HepG2 (cell line): ENCODE data around the gene HSPB6. TPM values are rescaled to one million over a fixed set of nuclear protein-coding genes. Genes with fewer than 3 reads are reported as not detected.
A peak's percentile ranks its signal among the peaks of the same experiment; 100 is the strongest.

ENCODE experiments used
- ATAC-seq: fragments of 200-7000 bp; cut with Tn5 transposase; 3 replicates; pipeline ENCODE4 v1.9.1; 2020; ENCODE audit warnings: mild to moderate bottlenecking, moderate library complexity
- BruUV-seq: library from RNA; stranded (reverse); fragments of 400-500 nt; replicated peaks from 2 replicates; lab custom pipeline; 2021; lab: Mats Ljungman, UMichigan
- CTCF ChIA-PET: fragments of 300-600 bp; formaldehyde crosslinking; extraction: SDS; loops from one replicate; lab custom pipeline; 2021; ENCODE audit warnings: low total read pairs, inconsistent platforms, low intra/inter-chr PET ratio; lab: Yijun Ruan, JAX
- POLR2A ChIA-PET: fragments of 350-600 bp; sonication (Branson Sonifier 250); formaldehyde crosslinking; loops from one replicate; lab custom pipeline; 2020; ENCODE audit warnings: antibody characterized with exemption, inconsistent platforms; lab: Yijun Ruan, JAX
- DNase-seq: peaks from one replicate; pipeline ENCODE4 v3.0.0-alpha.2; 2015; ENCODE audit warnings: low spot score
- FAIRE-seq: peaks from 3 replicates; lab custom pipeline; 2011; peaks lifted over from hg19 to GRCh38; lab: Jason Lieb, UNC
- H2AFZ ChIP-seq: one replicate; pipeline ENCODE4 v1.6.1; 2011; ENCODE audit warnings: low read length, inconsistent platforms
- H3K27ac ChIP-seq: fragments of 300-600 bp; 3 replicates; pipeline ENCODE4 v1.8.0; 2011; ENCODE audit warnings: mixed run types, mild to moderate bottlenecking, mixed read lengths, low read length, inconsistent platforms; ENCODE audit not compliant: insufficient read depth; ENCODE audit errors: extremely low read length
- H3K27me3 ChIP-seq, 2 experiments: fragments of 200-600 bp in 1 of 2; 2 replicates in 1 of 2; 3 replicates in 1 of 2; pipeline versions ENCODE4 v1.6.0 to v1.8.0; 2011; ENCODE audit warnings: low read length in 2 of 2, mild to moderate bottlenecking in 2 of 2, moderate library complexity in 2 of 2, inconsistent platforms in 1 of 2; ENCODE audit not compliant: insufficient read depth in 2 of 2, control insufficient read depth in 1 of 2
- H3K36me3 ChIP-seq, 2 experiments: fragments of 200-600 bp in 1 of 2; replicated peaks in 1 of 2; 2 replicates in 1 of 2; 3 replicates in 1 of 2; pipeline versions ENCODE4 v1.5.1 to v1.8.0; 2011; ENCODE audit warnings: low read length in 2 of 2, inconsistent platforms in 1 of 2; ENCODE audit not compliant: insufficient read depth in 2 of 2, control insufficient read depth in 1 of 2
- H3K4me1 ChIP-seq: 2 replicates; pipeline ENCODE4 v1.5.1; 2012; ENCODE audit warnings: low read length, inconsistent platforms; ENCODE audit not compliant: insufficient read depth
- H3K4me2 ChIP-seq: 2 replicates; pipeline ENCODE4 v1.6.0; 2011; ENCODE audit warnings: low read depth, low read length, inconsistent platforms
- H3K4me3 ChIP-seq, 3 experiments: fragments of 200-600 bp in 1 of 3; sonication (generic), shearing (Covaris generic) in 1 of 3; replicated peaks in 1 of 3; 2 replicates each; pipeline ENCODE4 v1.5.1; 2011 to 2016; ENCODE audit warnings: low read length in 3 of 3, inconsistent platforms in 2 of 3, low read depth in 2 of 3, mild to moderate bottlenecking in 2 of 3, control low read depth in 1 of 3, mixed read lengths in 1 of 3; ENCODE audit not compliant: insufficient read depth in 1 of 3
- H3K79me2 ChIP-seq: one replicate; pipeline ENCODE4 v1.6.1; 2011; ENCODE audit warnings: low read length, inconsistent platforms; ENCODE audit not compliant: insufficient read depth
- H3K9ac ChIP-seq: 2 replicates; pipeline ENCODE4 v1.6.0; 2011; ENCODE audit warnings: mild to moderate bottlenecking, low read depth, low read length, inconsistent platforms; ENCODE audit not compliant: insufficient read depth
- H3K9me3 ChIP-seq: 2 replicates; pipeline ENCODE4 v1.5.1; 2012; ENCODE audit warnings: mild to moderate bottlenecking, low read length
- H4K20me1 ChIP-seq: 2 replicates; pipeline ENCODE4 v1.6.0; 2011; ENCODE audit warnings: inconsistent platforms, mild to moderate bottlenecking, low read length, moderate library complexity; ENCODE audit not compliant: insufficient read depth
- CREB1 ChIP-seq, 2 experiments: fragments of 450-650 bp in 1 of 2; IDR thresholded peaks; 2 replicates each; pipeline ENCODE4 v1.6.1; 2016 to 2017; ENCODE audit warnings: control low read depth in 1 of 2, mild to moderate bottlenecking in 1 of 2, missing compliant biosample characterization in 1 of 2, missing genetic modification characterization in 1 of 2
- EEA1 ChIP-seq: sonication (generic); formaldehyde crosslinking; IDR thresholded peaks from 2 replicates; pipeline ENCODE4 v1.5.1; 2020; ENCODE audit warnings: mild to moderate bottlenecking, missing genetic modification reagents, borderline replicate concordance
- GABPA ChIP-seq, 2 experiments: IDR thresholded peaks; 2 replicates each; pipeline ENCODE4 v1.6.1; 2011 to 2016; ENCODE audit warnings: low read depth in 2 of 2, low read length in 1 of 2, missing biosample characterization in 1 of 2, missing genetic modification characterization in 1 of 2
- HMGA1 ChIP-seq: sonication (generic); formaldehyde crosslinking; conservative IDR thresholded peaks from 2 replicates; pipeline ENCODE4 v1.4.0; 2020; ENCODE audit warnings: missing genetic modification reagents
- HNF4A ChIP-seq: sonication (generic); formaldehyde crosslinking; IDR thresholded peaks from 2 replicates; pipeline ENCODE4 v1.4.0; 2020; ENCODE audit warnings: missing genetic modification reagents
- KDM3A ChIP-seq: IDR thresholded peaks from 2 replicates; pipeline ENCODE4 v1.6.1; 2018; ENCODE audit warnings: low read depth, missing compliant biosample characterization
- SMARCC2 ChIP-seq: fragments of 450-650 bp; IDR thresholded peaks from 2 replicates; pipeline ENCODE4 v1.6.1; 2017; ENCODE audit warnings: antibody characterized with exemption, mild to moderate bottlenecking
- YEATS2 ChIP-seq: sonication (generic); formaldehyde crosslinking; IDR thresholded peaks from 2 replicates; pipeline ENCODE4 v1.4.0; 2020; ENCODE audit warnings: missing genetic modification reagents, borderline replicate concordance
- ZNF160 ChIP-seq: sonication (generic); formaldehyde crosslinking; IDR thresholded peaks from 2 replicates; pipeline ENCODE4 v1.8.0; 2022; ENCODE audit warnings: mild to moderate bottlenecking, inconsistent platforms, missing genetic modification reagents
- ZNF550 ChIP-seq: sonication (generic); formaldehyde crosslinking; IDR thresholded peaks from 2 replicates; pipeline ENCODE4 v1.4.0; 2020; ENCODE audit warnings: mild to moderate bottlenecking, missing genetic modification reagents, borderline replicate concordance
- ZNF761 ChIP-seq: sonication (generic); formaldehyde crosslinking; conservative IDR thresholded peaks from 2 replicates; pipeline ENCODE4 v1.4.0; 2020; ENCODE audit warnings: mild to moderate bottlenecking, missing genetic modification reagents
- WGBS: methylation state at CpG from one replicate; pipeline ENCODE4 v1.1.6; 2017; ENCODE audit warnings: low lambda C conversion rate; 5-methylcytosine and 5-hydroxymethylcytosine counted together
- in situ Hi-C: cut with HindIII; loops from 2 replicates; pipeline ENCODE4 v1.10.0; 2017; ENCODE audit warnings: low pct_unique_long_range_greater_than_20kb; ENCODE audit not compliant: extremely low pct_ligation_motif_present
- intact Hi-C: fragments of 100-400 bp; cut with micrococcal nuclease; formaldehyde crosslinking; loops from one replicate; pipeline ENCODE4 v1.10.0; 2022; ENCODE audit not compliant: unreplicated experiment
- polyA plus RNA-seq, 8 experiments: library from polyadenylated mRNA; depleted of rRNA in 3 of 8; stranded (reverse) in 7 of 8; unstranded in 1 of 8; fragments of >200 nt; fragmentation: Illumina TruSeq in 4 of 8; extraction: Trizol in 4 of 8; gene quantifications; 2 replicates each; pipeline versions ENCODE4 v1.2.1 to v1.2.3, GENCODE V29; 2011 to 2016; ENCODE audit warnings: low read depth in 4 of 8, missing spikeins in 1 of 8, mixed read lengths in 1 of 8; ENCODE audit not compliant: insufficient read depth in 1 of 8
- total RNA-seq, 5 experiments: library from RNA; depleted of rRNA; stranded (reverse); fragments of >200 nt; fragmentation: Illumina TruSeq; extraction: Trizol; gene quantifications; 2 replicates each; pipeline ENCODE4 v1.2.3, GENCODE V29; 2016; ENCODE audit warnings: low read depth in 1 of 5
- TF ChIP-seq, protein P1 (sequence below): sonication (generic); formaldehyde crosslinking; IDR thresholded peaks from 2 replicates; pipeline ENCODE4 v1.8.1; 2023; ENCODE audit warnings: mild to moderate bottlenecking, inconsistent platforms, moderate library complexity, missing genetic modification reagents, borderline replicate concordance
- TF ChIP-seq, protein P2 (sequence below): sonication (generic); formaldehyde crosslinking; IDR thresholded peaks from one replicate; pipeline ENCODE4 v1.5.1; 2020; ENCODE audit warnings: mild to moderate bottlenecking, missing genetic modification reagents; ENCODE audit errors: not compliant biosample characterization
- TF ChIP-seq, protein P3 (sequence below): IDR thresholded peaks from 2 replicates; pipeline ENCODE4 v1.6.1; 2018; ENCODE audit warnings: missing genetic modification reagents

HSPB6 gene
- total and polyA plus RNA-seq, 2 of the 13 experiments (the other 11 are each of a cell fraction or from before 2014, with no cell fraction given): 0.18 TPM; not detected in 1

DNA sequence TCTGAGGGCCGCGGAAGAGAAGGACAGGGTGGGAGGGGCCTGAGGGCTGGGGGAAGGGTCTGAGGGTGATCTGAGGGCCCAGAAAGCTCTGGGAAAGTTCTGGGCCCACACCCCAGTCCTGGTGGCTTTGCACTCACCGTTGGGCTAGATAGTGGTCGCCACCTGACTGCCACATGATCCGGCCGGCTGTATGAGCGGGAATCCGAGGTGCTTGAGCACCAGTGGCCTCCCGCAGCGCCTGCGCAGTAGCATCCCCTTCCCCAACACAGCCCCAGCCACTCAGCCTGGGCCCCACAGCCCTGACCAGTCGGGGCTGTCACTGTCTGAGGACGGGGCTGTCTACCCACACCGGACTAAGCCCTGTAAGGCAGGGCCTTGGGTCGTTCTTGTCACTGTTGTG, 40.8 kb upstream of the HSPB6 start:
- peaks cover 0 to 2% of the 10 kb centered on the region in 2 experiments; a peak in 1 of 5 replicates for H3K36me3 ChIP-seq
- 0% methylated on average over 2 of the region's 15 CpGs for WGBS
- BruUV-seq: no TSS peak
- H3K4me2 ChIP-seq: peak overlapping the region; percentile 55
- H3K4me1 ChIP-seq: peaks cover 29% of the 10 kb centered on the region
- H3K79me2 ChIP-seq: no peaks in the 10 kb centered on the region
- H3K9ac ChIP-seq: 0 out of 2 replicates have a peak overlapping the region, but pooled peaks have one; percentile 29
- in situ Hi-C loops (no loop called here), intact Hi-C loops (no loop called here)
- H3K4me3 ChIP-seq: peak overlapping the region in 2 of 3 experiments; percentile 3 to 48; a peak in 1 of 6 replicates
- no peaks in the 10 kb centered on the region for H3K9me3 ChIP-seq
- FAIRE-seq (no peak), ATAC-seq (peak; percentile 69), DNase-seq (no peak)
- peaks cover 0 to 4% of the 10 kb centered on the region in 2 experiments; a peak in 2 of 5 replicates for H3K27me3 ChIP-seq
- no peaks in the 10 kb centered on the region for H4K20me1 ChIP-seq
- CTCF ChIA-PET: no interaction called here
- H2AFZ ChIP-seq: no peak overlapping the region
- POLR2A ChIA-PET: no interaction called here
- no peak overlapping the region for H3K27ac ChIP-seq
- TF ChIP-seq KDM3A: no peak
- TF ChIP-seq CREB1 (IDR thresholded peaks at IDR 0.05): no peak
- TF ChIP-seq CREB1 (CRISPR knock-in tag; IDR thresholded peaks at IDR 0.05): no peak
- TF ChIP-seq, protein P1, sequence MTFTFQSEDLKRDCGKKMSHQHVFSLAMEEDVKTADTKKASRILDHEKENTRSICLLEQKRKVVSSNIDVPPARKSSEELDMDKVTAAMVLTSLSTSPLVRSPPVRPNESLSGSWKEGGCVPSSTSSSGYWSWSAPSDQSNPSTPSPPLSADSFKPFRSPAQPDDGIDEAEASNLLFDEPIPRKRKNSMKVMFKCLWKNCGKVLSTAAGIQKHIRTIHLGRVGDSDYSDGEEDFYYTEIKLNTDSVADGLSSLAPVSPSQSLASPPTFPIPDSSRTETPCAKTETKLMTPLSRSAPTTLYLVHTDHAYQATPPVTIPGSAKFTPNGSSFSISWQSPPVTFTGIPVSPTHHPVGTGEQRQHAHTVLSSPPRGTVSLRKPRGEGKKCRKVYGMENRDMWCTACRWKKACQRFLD: no peak
- TF ChIP-seq GABPA (IDR thresholded peaks at IDR 0.05; ENCODE audit: low read depth, low read length): no peak
- no peak for TF ChIP-seq GABPA (CRISPR knock-in tag; IDR thresholded peaks at IDR 0.05; ENCODE audit: low read depth)
- no peak for TF ChIP-seq ZNF761
- TF ChIP-seq ZNF160: no peak
- no peak for TF ChIP-seq HNF4A
- 0 out of 2 replicates have a peak, but pooled peaks have one; percentile 43 for TF ChIP-seq EEA1 (CRISPR knock-in tag)
- TF ChIP-seq SMARCC2: no peak
- TF ChIP-seq YEATS2 (CRISPR knock-in tag): no peak
- TF ChIP-seq, protein P2, sequence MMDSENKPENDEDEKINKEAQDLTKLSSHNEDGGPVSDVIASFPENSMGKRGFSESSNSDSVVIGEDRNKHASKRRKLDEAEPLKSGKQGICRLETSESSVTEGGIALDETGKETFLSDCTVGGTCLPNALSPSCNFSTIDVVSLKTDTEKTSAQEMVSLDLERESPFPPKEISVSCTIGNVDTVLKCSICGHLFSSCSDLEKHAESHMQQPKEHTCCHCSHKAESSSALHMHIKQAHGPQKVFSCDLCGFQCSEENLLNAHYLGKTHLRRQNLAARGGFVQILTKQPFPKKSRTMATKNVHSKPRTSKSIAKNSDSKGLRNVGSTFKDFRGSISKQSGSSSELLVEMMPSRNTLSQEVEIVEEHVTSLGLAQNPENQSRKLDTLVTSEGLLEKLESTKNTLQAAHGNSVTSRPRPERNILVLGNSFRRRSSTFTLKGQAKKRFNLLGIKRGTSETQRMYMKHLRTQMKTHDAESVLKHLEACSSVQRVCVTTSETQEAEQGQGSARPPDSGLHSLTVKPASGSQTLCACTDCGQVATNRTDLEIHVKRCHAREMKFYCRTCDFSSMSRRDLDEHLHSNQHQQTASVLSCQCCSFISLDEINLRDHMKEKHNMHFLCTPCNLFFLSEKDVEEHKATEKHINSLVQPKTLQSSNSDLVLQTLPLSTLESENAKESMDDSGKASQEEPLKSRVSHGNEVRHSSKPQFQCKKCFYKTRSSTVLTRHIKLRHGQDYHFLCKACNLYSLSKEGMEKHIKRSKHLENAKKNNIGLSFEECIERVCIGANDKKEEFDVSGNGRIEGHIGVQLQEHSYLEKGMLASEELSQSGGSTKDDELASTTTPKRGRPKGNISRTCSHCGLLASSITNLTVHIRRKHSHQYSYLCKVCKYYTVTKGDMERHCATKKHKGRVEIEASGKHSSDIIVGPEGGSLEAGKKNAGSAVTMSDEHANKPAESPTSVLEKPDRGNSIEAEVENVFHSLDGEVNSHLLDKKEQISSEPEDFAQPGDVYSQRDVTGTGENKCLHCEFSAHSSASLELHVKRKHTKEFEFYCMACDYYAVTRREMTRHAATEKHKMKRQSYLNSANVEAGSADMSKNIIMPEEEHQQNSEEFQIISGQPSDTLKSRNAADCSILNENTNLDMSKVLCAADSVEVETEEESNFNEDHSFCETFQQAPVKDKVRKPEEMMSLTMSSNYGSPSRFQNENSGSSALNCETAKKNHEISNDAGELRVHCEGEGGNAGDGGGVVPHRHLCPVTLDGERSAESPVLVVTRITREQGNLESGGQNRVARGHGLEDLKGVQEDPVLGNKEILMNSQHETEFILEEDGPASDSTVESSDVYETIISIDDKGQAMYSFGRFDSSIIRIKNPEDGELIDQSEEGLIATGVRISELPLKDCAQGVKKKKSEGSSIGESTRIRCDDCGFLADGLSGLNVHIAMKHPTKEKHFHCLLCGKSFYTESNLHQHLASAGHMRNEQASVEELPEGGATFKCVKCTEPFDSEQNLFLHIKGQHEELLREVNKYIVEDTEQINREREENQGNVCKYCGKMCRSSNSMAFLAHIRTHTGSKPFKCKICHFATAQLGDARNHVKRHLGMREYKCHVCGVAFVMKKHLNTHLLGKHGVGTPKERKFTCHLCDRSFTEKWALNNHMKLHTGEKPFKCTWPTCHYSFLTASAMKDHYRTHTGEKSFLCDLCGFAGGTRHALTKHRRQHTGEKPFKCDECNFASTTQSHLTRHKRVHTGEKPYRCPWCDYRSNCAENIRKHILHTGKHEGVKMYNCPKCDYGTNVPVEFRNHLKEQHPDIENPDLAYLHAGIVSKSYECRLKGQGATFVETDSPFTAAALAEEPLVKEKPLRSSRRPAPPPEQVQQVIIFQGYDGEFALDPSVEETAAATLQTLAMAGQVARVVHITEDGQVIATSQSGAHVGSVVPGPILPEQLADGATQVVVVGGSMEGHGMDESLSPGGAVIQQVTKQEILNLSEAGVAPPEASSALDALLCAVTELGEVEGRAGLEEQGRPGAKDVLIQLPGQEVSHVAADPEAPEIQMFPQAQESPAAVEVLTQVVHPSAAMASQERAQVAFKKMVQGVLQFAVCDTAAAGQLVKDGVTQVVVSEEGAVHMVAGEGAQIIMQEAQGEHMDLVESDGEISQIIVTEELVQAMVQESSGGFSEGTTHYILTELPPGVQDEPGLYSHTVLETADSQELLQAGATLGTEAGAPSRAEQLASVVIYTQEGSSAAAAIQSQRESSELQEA (CRISPR knock-in tag): no peak
- no peak for TF ChIP-seq HMGA1 (CRISPR knock-in tag)
- TF ChIP-seq, protein P3, sequence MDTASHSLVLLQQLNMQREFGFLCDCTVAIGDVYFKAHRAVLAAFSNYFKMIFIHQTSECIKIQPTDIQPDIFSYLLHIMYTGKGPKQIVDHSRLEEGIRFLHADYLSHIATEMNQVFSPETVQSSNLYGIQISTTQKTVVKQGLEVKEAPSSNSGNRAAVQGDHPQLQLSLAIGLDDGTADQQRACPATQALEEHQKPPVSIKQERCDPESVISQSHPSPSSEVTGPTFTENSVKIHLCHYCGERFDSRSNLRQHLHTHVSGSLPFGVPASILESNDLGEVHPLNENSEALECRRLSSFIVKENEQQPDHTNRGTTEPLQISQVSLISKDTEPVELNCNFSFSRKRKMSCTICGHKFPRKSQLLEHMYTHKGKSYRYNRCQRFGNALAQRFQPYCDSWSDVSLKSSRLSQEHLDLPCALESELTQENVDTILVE (CRISPR knock-in tag): no peak
- no peak for TF ChIP-seq ZNF550 (CRISPR knock-in tag)
